ENCODE measurements around the gene DENND1A.

DENND1A gene

DNA sequence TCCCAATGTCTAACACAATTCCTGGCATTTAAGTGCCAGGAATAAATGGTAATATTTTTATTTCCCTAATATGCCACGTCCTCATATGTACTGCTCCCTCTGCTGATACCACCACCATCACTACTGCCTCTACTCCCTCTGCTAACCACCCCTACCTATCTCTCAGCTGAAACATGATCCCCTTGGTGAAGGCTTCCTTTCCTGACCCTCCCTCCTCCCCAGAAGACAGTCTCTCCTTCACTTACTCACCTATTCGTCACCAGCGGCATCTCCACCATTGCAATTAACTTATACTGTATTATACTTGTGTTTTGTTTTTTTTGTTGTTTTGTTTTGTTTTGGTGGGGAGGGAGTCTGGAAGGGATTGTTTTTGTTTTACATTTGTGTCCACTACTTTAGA is 4.8 kb downstream of the DENND1A start:
- Histone ChIP-seq H2BK120ac (ENCODE audit: low read depth, low read length) (no peak overlapping the region), H2AK5ac (ENCODE audit: low read depth, low read length) (no peak overlapping the region), H2BK15ac (ENCODE audit: low read length) (no peak overlapping the region), H4K91ac (ENCODE audit: low read depth, low read length, poor library complexity) (no peak overlapping the region), H2BK12ac (ENCODE audit: low read length) (no peak overlapping the region), H3K9ac (ENCODE audit: low read depth, low read length, poor library complexity) (no peak overlapping the region), H3K4me1 (ENCODE audit: control insufficient read depth in 2 of 2, insufficient read depth in 1 of 2, low read depth in 1 of 2, low read length in 2 of 2) (peaks cover 8 to 10% of the 10 kb centered on the region in 2 donors), H2AFZ (ENCODE audit: low read length) (no peak overlapping the region), H2BK5ac (ENCODE audit: low read length) (no peak overlapping the region), H4K8ac (ENCODE audit: low read depth, low read length) (no peak overlapping the region), H3K4me3 (ENCODE audit: low read length in 2 of 2) (no peak overlapping the region), H3K14ac (ENCODE audit: low read length) (no peak overlapping the region), H3K23ac (ENCODE audit: low read depth, low read length, poor library complexity) (no peak overlapping the region), H3K18ac (ENCODE audit: low read length) (no peak overlapping the region), H3K4ac (ENCODE audit: low read length) (no peak overlapping the region), H3K9me3 (replicated peaks in 1 of 2; ENCODE audit: control insufficient read depth in 2 of 2, insufficient read depth in 1 of 2, low read depth in 1 of 2, low read length in 2 of 2) (peaks cover 0 to 6% of the 10 kb centered on the region in 2 donors), H3K4me2 (ENCODE audit: insufficient read depth, low read length, poor library complexity, severe bottlenecking) (no peak overlapping the region), H3K79me1 (ENCODE audit: low read depth, low read length) (peaks cover 6% of the 10 kb centered on the region), H3K27me3 (ENCODE audit: control insufficient read depth in 3 of 3, insufficient read depth in 3 of 3, low read depth in 1 of 3, low read length in 3 of 3) (no peaks in the 10 kb centered on the region), H3K27ac (replicated peaks; ENCODE audit: low read length) (no peak overlapping the region), H3K36me3 (replicated peaks in 1 of 2; ENCODE audit: control insufficient read depth in 2 of 2, insufficient read depth in 2 of 2, low read length in 2 of 2) (no peaks in the 10 kb centered on the region)
- DNase-seq (ENCODE audit: low spot score): no peak
- no CpG with 5 or more reads among the region's 3 CpGs for WGBS, 2 donors (ENCODE audit: extremely low coverage in 2 of 2, insufficient read length in 2 of 2, insufficient replicate concordance in 1 of 2)

DNA sequence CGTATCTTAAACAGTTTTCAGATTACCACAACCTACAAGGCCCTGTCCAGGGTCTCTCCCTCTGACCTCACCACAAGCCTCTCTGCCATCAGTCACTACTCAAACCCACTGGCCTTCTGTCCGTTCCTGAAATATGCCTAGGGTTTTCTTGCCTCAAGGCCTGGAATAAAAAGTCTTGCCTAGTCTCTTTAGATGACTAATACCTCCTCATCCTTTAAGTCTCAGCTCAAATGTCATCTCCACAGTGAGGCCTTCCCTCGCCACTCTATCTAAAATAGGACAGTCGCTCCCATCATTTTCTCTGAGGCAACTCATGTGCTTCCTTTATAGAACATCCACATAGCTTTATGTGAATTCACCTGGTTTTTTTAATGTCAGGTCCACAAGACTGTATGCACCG is 5.2 kb downstream of the DENND1A start:
- Histone ChIP-seq H3K4me3 (ENCODE audit: low read length in 2 of 2) (no peak overlapping the region), H3K79me1 (ENCODE audit: low read depth, low read length) (peaks cover 6% of the 10 kb centered on the region), H4K8ac (ENCODE audit: low read depth, low read length) (no peak overlapping the region), H2AK5ac (ENCODE audit: low read depth, low read length) (no peak overlapping the region), H3K14ac (ENCODE audit: low read length) (no peak overlapping the region), H3K4me1 (ENCODE audit: control insufficient read depth in 2 of 2, insufficient read depth in 1 of 2, low read depth in 1 of 2, low read length in 2 of 2) (peaks cover 8 to 10% of the 10 kb centered on the region in 2 donors), H3K27me3 (ENCODE audit: control insufficient read depth in 3 of 3, insufficient read depth in 3 of 3, low read depth in 1 of 3, low read length in 3 of 3) (no peaks in the 10 kb centered on the region), H3K36me3 (replicated peaks in 1 of 2; ENCODE audit: control insufficient read depth in 2 of 2, insufficient read depth in 2 of 2, low read length in 2 of 2) (no peaks in the 10 kb centered on the region), H3K4ac (ENCODE audit: low read length) (no peak overlapping the region), H3K27ac (replicated peaks; ENCODE audit: low read length) (no peak overlapping the region), H3K9me3 (replicated peaks in 1 of 2; ENCODE audit: control insufficient read depth in 2 of 2, insufficient read depth in 1 of 2, low read depth in 1 of 2, low read length in 2 of 2) (peaks cover 0 to 6% of the 10 kb centered on the region in 2 donors), H3K18ac (ENCODE audit: low read length) (no peak overlapping the region), H2BK5ac (ENCODE audit: low read length) (no peak overlapping the region), H3K4me2 (ENCODE audit: insufficient read depth, low read length, poor library complexity, severe bottlenecking) (no peak overlapping the region), H2BK12ac (ENCODE audit: low read length) (no peak overlapping the region), H4K91ac (ENCODE audit: low read depth, low read length, poor library complexity) (no peak overlapping the region), H2BK15ac (ENCODE audit: low read length) (no peak overlapping the region), H3K23ac (ENCODE audit: low read depth, low read length, poor library complexity) (no peak overlapping the region), H3K9ac (ENCODE audit: low read depth, low read length, poor library complexity) (no peak overlapping the region), H2AFZ (ENCODE audit: low read length) (no peak overlapping the region), H2BK120ac (ENCODE audit: low read depth, low read length) (no peak overlapping the region)
- no CpG with 5 or more reads among the region's 5 CpGs for WGBS, 2 donors (ENCODE audit: extremely low coverage in 2 of 2, insufficient read length in 2 of 2, insufficient replicate concordance in 1 of 2)
- no peak for DNase-seq (ENCODE audit: low spot score)

DNA sequence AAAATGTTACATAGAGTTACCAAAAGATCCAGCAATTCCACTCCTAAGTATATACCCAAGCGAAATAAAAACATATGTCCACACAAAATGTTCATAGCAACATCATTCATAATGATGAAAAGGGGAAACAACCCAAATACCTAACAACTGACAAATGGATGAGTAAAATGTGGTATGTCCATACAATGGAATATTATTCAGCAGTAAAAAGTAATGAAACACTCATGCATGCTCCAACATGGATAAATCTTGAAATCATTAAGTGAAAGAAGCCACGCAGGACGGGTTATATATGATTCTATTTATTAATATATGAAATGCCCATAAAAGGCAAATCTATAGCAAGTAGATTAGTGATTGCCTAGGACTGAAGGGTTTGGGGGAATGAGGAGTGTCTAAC is 6.0 kb downstream of the DENND1A start:
- H3K4me1 ChIP-seq (ENCODE audit: control insufficient read depth in 2 of 2, insufficient read depth in 1 of 2, low read depth in 1 of 2, low read length in 2 of 2): peaks cover 8% of the 10 kb centered on the region in 2 donors
- H3K4me2 ChIP-seq (ENCODE audit: insufficient read depth, low read length, poor library complexity, severe bottlenecking): no peak overlapping the region
- no peak overlapping the region for H3K14ac ChIP-seq (ENCODE audit: low read length)
- no peak overlapping the region for H2AK5ac ChIP-seq (ENCODE audit: low read depth, low read length)
- no peak overlapping the region for H2BK5ac ChIP-seq (ENCODE audit: low read length)
- no peak overlapping the region for H2BK120ac ChIP-seq (ENCODE audit: low read depth, low read length)
- no peak for DNase-seq (ENCODE audit: low spot score)
- no peak overlapping the region for H2BK12ac ChIP-seq (ENCODE audit: low read length)
- H3K27me3 ChIP-seq (ENCODE audit: control insufficient read depth in 3 of 3, insufficient read depth in 3 of 3, low read depth in 1 of 3, low read length in 3 of 3): no peaks in the 10 kb centered on the region
- no peak overlapping the region for H4K91ac ChIP-seq (ENCODE audit: low read depth, low read length, poor library complexity)
- no peak overlapping the region for H3K4ac ChIP-seq (ENCODE audit: low read length)
- H2AFZ ChIP-seq (ENCODE audit: low read length): no peak overlapping the region
- WGBS, 2 donors (ENCODE audit: extremely low coverage in 2 of 2, insufficient read length in 2 of 2, insufficient replicate concordance in 1 of 2): no CpG with 5 or more reads among the region's 3 CpGs
- no peak overlapping the region for H3K27ac ChIP-seq (replicated peaks; ENCODE audit: low read length)
- no peaks in the 10 kb centered on the region for H3K36me3 ChIP-seq (replicated peaks in 1 of 2; ENCODE audit: control insufficient read depth in 2 of 2, insufficient read depth in 2 of 2, low read length in 2 of 2)
- no peak overlapping the region for H3K18ac ChIP-seq (ENCODE audit: low read length)
- no peak overlapping the region for H3K4me3 ChIP-seq (ENCODE audit: low read length in 2 of 2)
- H3K23ac ChIP-seq (ENCODE audit: low read depth, low read length, poor library complexity): no peak overlapping the region
- peaks cover 6% of the 10 kb centered on the region for H3K79me1 ChIP-seq (ENCODE audit: low read depth, low read length)
- no peak overlapping the region for H4K8ac ChIP-seq (ENCODE audit: low read depth, low read length)
- peaks cover 0 to 6% of the 10 kb centered on the region in 2 donors for H3K9me3 ChIP-seq (replicated peaks in 1 of 2; ENCODE audit: control insufficient read depth in 2 of 2, insufficient read depth in 1 of 2, low read depth in 1 of 2, low read length in 2 of 2)
- H2BK15ac ChIP-seq (ENCODE audit: low read length): no peak overlapping the region
- H3K9ac ChIP-seq (ENCODE audit: low read depth, low read length, poor library complexity): no peak overlapping the region

DNA sequence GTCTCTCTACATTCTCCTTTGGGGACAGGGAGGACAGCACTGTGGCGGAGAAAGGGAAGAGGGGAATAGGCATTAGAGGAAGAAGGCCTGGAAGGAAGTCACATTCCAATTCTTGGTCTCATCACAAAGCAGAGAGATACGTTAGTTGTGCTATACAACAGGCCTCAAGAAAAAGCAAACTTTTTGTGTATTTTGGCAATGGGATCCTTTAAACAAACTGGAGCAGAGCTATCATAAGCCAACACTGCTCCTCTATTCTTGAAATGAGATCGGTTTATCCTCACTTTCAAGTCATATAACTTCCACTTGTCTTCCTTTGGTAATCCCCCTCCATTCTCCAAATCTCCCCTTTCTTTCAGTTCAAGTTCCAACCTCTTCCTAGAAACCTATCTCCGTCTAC is 6.5 kb downstream of the DENND1A start:
- H3K79me1 ChIP-seq (ENCODE audit: low read depth, low read length): peaks cover 6% of the 10 kb centered on the region
- WGBS, 2 donors (ENCODE audit: extremely low coverage in 2 of 2, insufficient read length in 2 of 2, insufficient replicate concordance in 1 of 2): no CpG with 5 or more reads among the region's 4 CpGs

More for the DNA sequence above, 6.5 kb downstream of the DENND1A start:
- Histone ChIP-seq H4K8ac (ENCODE audit: low read depth, low read length) (no peak overlapping the region), H2AK5ac (ENCODE audit: low read depth, low read length) (no peak overlapping the region), H3K4me3 (ENCODE audit: low read length in 2 of 2) (no peak overlapping the region), H3K27me3 (ENCODE audit: control insufficient read depth in 3 of 3, insufficient read depth in 3 of 3, low read depth in 1 of 3, low read length in 3 of 3) (no peaks in the 10 kb centered on the region), H3K36me3 (replicated peaks in 1 of 2; ENCODE audit: control insufficient read depth in 2 of 2, insufficient read depth in 2 of 2, low read length in 2 of 2) (no peaks in the 10 kb centered on the region), H2BK12ac (ENCODE audit: low read length) (no peak overlapping the region), H3K4ac (ENCODE audit: low read length) (no peak overlapping the region), H3K23ac (ENCODE audit: low read depth, low read length, poor library complexity) (no peak overlapping the region), H3K18ac (ENCODE audit: low read length) (no peak overlapping the region), H2BK120ac (ENCODE audit: low read depth, low read length) (no peak overlapping the region), H2AFZ (ENCODE audit: low read length) (no peak overlapping the region), H3K9me3 (replicated peaks in 1 of 2; ENCODE audit: control insufficient read depth in 2 of 2, insufficient read depth in 1 of 2, low read depth in 1 of 2, low read length in 2 of 2) (peaks cover 0 to 6% of the 10 kb centered on the region in 2 donors), H3K27ac (replicated peaks; ENCODE audit: low read length) (no peak overlapping the region), H4K91ac (ENCODE audit: low read depth, low read length, poor library complexity) (no peak overlapping the region), H3K4me1 (ENCODE audit: control insufficient read depth in 2 of 2, insufficient read depth in 1 of 2, low read depth in 1 of 2, low read length in 2 of 2) (peaks cover 5% of the 10 kb centered on the region in 2 donors), H3K4me2 (ENCODE audit: insufficient read depth, low read length, poor library complexity, severe bottlenecking) (no peak overlapping the region), H2BK15ac (ENCODE audit: low read length) (no peak overlapping the region), H2BK5ac (ENCODE audit: low read length) (no peak overlapping the region), H3K9ac (ENCODE audit: low read depth, low read length, poor library complexity) (no peak overlapping the region), H3K14ac (ENCODE audit: low read length) (no peak overlapping the region)
- no peak for DNase-seq (ENCODE audit: low spot score)

Measured in neuronal stem cell (in vitro differentiated cells).